Measurements from ENCODE around the gene MSI2.
A peak's percentile ranks its signal among the peaks of the same experiment; 100 is the strongest.

The MSI2 gene

DNA sequence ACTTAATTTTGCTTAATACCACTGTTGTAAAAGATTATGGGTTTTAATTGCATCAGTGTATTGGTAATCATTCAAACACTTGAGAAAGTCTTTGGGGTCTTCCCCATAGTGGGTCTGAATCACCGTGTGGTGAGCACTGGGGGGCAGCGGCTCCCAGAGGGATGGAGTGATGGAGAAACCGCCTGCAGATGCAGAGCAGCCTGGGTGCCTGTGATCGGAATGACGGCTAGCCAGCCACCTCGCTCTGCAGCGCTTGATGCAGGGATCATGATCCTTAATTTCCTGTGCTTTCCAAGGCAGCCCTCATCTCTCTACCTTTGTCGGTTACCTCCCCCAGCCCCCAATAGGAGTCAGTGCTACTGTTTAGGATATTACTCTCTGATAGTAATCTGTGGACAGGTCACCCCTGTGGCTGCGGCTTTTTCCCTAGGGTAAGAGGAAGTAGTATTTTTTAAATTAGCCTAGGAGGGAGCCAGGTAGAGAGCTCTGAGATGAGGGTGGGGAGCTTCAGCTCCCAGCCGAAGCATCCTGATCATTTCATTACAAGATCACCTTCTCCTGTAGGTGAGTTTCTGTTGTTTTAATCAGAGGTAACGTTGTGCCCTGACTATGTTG, 135.6 kb downstream of the MSI2 start:
- no peak for DNase-seq (ENCODE audit: low read depth in 2 of 2)

DNA sequence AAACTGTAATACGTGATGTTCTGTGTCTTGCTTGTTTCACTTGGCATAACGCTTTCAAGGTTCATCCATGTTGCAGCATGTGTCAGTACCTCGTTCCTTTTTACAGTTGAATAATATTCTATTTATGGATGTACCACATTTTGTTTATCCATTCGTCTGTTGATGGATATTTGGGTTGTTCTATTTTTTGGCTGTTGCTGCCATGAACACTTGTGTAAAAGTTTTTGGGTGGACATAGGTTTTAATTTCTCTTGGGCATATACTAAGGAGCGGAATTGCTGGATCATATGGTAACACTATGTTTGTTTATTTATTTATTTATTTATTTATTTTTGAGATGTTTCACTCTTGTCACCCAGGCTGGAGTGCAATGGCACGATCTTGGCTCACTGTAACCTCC, 137.0 kb downstream of the MSI2 start:
- no peak for DNase-seq (ENCODE audit: low read depth in 2 of 2)

DNA sequence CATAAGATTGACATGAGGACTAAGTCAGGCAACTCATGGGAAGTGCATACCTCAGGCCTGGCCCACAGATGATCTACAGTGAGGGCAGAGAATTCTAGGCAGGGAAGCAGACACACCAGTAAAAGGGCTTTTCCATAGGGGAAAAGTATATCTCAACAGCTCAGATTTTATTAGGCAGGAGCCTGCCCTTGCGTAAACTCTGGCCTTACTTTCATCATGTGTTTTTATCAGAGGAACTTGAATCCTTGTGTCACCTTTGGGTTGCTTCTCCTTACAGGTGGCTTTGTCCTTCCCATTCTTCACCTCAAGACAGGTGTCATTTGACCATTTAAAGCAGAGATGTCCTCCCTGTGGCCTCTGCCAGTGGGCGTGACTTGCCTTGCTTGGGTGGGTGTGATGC, 138.1 kb downstream of the MSI2 start:
- DNase-seq (ENCODE audit: low read depth in 2 of 2), result no peak

DNA sequence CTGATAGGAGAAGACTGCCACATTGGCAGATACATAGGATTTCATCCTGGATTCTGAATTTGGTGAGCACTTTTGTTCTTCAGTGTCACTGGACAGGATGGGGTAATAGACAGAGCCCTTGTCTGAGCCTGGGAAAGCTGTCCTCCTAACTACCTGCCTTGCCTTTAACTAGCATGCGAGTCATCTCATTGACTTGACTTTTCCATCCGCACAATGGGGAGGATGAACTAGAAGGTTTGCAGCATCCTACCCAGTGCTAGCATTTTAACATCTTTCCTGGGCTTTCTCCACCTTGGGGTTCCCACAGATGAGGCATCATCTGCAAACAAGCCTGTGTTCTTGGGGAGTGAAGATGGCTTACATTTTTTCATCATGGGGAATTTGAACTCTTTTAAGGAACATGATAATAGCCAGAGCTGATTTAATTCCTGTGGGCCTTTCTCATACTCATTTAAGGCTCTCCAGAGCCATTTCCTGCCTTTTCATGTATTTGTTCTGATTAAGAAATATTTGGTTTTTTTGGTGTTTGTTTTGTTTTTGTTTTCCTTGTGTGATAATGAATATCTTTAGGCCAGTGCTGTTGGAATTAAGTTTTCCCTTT, 139.5 kb downstream of the MSI2 start:
- DNase-seq (ENCODE audit: low read depth in 2 of 2), result no peak

DNA sequence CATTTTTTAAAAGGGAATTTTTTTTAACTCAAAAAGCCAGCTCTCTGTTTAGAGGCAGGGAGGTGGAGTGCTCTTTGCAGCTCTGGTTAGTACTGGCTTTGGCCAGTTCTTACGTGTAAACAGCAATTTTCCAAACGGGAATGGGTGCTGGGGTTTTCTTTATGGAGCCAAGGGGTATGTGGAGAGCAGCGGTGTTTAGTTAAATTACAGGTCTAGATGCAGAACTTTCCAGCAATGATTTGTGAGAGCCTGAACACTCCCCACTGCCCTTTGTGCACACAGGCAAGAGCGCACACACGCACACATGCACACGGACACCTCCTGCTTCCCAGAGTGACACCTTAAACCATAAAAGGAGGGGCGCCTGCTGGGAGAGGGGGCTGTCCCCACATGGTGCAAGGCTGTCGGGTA, 140.2 kb downstream of the MSI2 start:
- DNase-seq (ENCODE audit: low read depth in 2 of 2), result no peak

DNA sequence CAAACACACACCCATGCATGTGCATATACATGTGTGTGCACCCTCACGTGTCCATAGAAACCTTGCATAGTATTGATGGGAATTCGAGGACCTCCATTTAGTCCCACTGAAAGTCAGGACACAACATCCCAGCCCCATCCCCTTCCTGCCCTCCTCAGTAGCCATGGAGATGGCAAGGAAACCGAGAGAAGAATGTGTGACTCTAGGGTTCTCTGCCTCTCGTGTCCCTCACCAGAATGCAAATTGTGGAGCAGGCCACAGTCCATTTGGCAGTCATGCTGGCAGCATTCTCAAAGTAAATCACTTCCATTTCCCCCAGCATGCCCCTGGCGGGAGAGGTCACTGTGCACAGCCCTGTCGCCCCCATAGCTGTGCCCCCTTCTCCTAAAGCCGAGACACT, 141.1 kb downstream of the MSI2 start:
- DNase-seq (ENCODE audit: low read depth in 2 of 2), result no peak

DNA sequence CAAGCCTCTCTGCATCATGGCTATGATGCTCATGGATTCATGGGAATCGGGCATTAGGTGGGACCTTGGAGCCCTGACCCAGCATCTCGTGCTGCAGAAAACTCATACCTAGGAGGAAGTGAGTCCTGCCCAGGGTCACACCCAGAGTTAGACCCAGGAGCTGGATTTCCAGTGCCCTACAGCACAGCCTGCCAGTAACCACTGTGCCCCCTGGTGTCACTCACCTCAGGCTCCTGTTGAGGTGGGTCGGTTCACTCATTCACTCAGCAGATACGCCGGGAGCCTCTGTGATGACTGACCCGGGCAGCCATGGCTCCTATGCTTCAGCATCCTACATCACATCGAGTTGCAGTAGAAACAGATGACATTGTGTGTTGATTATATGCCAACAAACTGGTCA, 143.4 kb downstream of the MSI2 start:
- DNase-seq (ENCODE audit: low read depth in 2 of 2), result no peak

DNA sequence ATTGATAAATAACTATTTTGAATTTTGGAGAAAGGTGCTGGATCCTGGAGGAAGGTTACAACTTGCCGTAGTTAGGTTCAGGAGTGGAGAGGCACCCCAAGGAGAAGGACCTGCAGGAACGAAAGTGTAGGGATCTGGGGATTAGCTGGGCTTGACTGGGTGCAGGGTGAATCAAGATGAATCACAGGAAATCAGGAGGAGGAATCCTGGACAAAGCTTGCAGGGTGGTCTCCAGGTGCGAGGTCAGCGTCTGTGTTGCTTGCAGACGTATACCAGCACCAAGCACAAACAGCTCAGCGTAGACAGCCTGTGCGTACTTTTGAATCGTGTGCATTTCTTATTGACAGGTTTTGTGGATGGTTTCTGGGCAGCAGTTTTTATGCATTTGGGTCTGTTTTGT, 144.3 kb downstream of the MSI2 start:
- no peak for DNase-seq (ENCODE audit: low read depth in 2 of 2)

DNA sequence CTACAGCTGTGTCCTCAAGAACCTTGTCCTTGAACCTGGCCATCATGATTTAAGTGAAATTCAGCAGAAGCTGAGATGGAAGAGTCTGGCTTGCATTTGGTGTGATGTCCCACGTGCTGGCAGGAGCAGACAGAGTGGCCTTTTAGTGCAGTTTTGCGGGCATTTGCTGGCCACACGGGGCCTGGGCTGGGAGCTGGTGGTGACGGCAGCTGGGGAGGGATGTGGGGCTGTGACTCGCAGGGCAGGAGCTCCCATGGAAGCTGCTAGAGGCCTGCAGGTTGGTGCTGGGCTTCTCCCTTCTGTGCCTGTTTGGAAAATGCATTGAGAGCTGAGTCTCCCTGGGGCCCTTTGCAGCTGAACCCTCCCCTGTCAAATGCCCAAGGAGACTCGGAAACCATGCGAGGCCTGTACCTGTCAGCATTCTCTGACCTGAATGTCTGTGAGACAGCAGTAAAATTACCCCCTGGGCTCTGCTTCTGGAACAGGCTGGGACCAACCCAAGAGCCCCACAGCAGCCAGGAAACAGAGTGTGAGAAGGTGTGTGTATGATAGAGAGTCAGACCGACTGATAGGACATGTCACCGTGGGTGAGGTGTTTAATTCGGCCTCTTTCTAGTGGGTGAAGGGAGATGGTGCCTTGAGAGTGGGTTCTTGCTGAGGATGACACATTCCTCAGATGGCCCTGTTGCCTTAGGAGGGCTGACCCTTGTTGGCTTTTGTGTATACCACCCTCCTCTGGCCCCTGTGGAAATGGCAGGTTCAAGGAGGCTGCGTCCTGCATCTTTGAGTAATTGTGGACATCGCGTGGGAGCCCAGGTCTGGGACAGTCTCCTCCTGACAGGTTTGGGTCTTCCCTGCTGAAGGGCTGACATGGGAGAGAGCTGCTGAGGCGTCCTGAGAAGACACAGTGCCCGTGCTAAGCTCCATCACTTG, 145.5 kb downstream of the MSI2 start:
- DNase-seq (ENCODE audit: low read depth in 2 of 2), result no peak

DNA sequence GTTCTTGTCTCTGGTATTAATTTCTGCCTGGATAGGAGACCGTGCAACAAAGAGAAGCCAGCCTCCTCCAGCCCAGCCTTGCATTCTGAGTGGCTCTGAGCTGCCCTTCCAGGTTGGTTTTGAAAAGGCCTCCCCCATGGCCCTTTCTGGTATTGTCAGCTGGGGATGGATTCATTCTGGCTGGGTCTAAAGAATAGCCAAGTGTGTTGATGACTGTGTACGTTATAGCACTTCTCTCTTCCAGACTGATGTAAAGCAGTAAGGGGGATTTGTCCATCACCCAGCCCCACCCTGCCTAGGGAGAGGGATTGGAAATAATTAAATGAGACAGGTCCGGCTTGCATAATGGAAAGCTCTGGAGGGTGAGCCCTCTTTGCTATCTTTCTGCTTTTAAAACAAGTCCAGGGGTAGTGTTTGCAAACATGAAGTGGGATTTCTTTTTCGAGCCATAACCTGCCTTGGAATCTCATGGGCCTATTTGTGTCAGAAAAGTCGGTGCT, 146.4 kb downstream of the MSI2 start:
- DNase-seq (ENCODE audit: low read depth in 2 of 2), result no peak

DNA sequence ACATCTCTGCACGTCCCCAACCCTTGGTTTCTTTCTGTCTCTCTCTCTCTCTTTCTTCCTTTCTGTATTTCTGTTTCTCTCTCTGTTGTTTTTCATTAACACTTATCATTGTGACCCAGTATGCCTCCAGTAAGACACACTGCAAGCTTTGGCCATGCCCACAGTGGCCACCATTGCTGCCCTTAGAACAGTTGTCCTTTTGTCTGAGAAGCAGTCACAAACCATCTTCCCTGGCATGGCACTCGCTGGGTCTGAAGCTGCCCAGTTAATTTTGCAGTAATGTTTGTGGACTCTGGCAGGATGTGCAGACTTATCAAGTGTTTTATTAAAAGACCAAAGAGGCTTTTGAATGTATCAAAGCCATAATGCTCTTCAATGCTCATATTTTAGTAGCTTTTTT, 146.9 kb downstream of the MSI2 start:
- no peak for DNase-seq (ENCODE audit: low read depth in 2 of 2)

DNA sequence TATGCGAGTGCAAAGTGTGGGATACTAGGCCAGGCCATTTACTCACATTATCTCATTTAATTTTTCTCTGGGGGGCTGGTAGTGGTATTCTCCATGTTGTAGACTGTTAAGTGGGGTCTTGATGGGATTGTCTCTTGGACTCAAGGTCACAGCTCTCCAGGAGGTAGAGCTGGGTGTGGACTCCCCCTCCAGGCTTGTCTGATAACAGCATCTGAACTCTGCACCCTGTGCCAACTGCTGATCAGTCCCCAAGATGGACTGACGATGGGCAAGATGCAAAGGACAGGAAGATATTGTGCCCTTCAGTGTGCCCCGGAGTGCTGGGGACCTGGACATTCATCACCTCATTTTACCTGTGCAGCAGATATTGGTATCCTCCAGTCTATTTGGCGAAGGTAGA, 147.8 kb downstream of the MSI2 start:
- DNase-seq (ENCODE audit: low read depth in 2 of 2), result no peak

DNA sequence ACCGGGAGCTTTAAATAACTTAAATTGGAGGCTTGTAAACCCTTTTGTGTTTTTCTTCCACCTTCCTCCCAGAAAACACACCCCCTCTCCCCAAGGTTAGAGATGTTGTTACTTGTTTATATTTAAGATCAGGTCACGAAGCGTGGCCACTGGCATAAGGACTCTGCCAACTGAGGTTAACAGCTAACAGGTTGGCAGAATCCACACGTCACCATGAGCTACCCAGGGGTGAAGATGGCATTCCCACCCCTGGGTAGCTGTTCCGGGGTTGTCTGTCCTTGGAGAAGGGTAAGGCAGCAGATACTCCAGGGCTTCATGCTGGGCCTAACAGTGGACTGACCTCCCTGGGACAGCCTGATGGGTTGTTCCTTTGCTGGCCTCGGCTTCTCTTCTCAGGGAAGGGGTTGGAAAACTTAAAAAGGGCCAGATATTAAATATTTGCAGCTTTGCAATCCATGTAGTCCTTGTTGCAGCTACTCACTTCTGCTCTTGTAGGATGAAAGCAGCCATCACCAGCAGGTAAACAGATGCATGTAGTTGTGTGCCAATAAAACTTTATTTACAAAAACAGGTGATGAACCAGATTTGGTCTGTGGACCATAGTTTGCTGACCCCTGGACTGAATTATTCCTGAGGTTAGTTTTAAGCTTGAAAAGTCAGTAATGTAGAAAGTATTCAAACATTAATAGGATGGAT, 148.6 kb downstream of the MSI2 start:
- DNase-seq (ENCODE audit: low read depth in 2 of 2), result no peak

DNA sequence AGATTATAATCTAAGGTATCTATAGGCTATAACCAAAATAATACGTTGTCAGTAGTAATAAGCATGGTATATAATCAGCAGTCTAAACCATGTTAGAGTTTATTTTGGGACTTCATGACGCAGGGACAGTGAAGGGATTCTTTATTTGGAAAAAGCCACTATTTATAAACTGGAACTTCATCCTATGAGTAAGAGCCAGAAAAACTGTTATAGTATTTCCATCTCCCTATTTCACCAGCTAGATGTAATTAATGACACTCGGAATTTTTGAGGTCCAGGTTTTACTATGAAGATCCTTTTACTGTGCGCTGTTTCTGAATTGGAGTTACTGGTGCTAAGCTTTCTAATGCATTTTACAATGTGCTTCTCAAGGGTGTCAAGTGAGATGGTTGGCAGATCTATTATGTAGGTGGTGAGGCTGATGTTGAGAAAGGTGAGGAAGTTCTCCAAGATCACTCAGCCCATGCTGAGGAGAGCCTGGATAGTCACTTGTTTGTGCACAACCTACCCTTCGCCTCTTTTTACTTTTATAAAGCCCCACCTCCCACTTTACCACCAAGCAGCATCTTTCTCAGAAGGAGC, 149.3 kb downstream of the MSI2 start:
- DNase-seq (ENCODE audit: low read depth in 2 of 2), result no peak

DNA sequence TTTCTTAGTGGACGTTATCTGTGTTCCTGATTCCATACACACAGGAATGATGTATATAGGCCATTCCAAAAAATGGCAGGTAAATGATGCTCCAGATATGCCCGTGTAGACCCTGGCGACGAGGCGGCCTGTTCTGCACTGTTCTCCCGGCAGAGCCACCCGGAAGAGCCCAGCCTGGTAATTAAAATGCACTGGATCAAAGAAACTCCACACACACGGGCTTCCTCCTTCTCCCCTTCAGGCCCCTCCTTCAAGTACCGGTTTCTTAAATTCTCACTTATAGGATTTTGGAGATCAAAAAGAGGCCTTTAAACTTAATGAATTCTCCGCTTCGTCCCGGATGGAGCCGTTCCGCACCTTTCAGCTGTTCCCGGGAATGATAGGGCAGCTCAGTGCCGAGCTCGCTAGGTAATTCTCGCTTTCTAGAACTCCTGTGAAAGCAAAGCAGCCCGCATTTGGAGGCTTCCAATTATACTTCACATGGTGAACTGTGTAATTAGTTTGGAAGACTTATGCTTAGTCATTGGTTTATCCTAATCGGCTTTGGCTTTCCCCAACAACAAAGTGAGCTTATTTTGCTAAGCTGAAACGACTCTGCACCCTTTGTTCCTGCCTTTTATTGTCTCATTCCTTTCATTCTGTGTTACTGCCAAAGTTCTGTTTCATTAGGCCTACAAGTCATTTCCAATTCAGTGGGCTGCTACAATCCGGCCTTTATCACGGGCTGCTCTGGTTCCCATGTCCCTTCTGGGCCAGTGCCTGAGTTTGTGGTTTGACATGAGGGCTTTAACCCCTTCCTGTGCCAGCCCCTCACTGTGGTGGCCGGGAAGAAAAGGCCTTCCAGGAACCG, 150.0 kb downstream of the MSI2 start:
- no peak for DNase-seq (ENCODE audit: low read depth in 2 of 2)

DNA sequence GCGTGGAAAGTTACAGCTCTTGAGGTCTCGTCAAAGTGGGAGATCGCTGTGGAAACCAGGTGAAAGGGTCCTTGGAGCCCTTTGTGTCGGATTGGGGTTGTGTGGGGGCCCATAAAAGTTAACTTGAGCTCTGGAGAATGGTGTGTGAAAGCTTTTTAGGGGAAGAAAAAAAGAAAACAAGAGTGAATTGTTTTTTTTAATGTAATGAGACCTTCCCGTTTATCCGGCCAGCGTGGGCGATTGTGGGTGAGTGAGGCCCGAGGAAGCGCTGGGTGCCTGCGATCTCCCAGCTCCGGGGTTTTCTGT, 150.6 kb downstream of the MSI2 start:
- no peak for DNase-seq (ENCODE audit: low read depth in 2 of 2)

DNA sequence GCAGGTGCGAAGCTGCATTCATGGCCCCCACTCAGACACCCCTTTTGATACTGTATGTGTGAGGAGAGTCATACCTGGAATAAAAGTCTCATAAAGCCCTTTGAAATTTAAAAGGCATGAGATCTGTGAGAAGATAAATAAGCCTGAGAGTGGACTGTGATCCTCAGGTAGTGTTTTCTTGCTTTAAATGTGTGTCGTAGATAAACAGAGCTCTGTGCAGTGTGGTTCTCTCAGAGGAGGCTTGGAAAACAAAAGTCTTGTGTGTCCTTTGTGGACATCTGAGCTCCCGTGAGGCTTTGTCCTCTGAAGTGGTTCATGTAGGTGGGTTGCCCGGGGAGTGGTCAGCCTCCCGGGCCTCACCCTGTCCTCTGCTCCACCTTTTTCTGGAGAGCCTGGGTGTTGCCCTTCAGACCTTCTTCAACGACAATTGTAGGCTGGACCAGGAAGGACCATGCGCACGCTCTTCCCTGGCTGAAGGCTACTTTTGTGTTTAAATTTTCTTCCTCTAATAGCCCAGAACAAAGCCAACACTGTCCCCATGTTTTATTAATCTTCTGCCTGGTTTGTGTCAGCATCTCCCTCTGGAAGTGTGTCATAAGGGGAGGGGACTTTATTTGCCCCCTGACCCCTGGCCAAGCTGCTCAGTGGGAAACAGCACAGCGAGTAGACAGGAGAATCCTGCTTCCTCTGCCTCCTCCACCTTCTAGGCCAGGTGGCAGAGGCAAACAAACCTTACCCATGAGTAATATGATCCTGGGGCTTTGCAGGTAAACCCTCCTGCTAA, 151.2 kb downstream of the MSI2 start:
- DNase-seq (ENCODE audit: low read depth in 2 of 2), result no peak

DNA sequence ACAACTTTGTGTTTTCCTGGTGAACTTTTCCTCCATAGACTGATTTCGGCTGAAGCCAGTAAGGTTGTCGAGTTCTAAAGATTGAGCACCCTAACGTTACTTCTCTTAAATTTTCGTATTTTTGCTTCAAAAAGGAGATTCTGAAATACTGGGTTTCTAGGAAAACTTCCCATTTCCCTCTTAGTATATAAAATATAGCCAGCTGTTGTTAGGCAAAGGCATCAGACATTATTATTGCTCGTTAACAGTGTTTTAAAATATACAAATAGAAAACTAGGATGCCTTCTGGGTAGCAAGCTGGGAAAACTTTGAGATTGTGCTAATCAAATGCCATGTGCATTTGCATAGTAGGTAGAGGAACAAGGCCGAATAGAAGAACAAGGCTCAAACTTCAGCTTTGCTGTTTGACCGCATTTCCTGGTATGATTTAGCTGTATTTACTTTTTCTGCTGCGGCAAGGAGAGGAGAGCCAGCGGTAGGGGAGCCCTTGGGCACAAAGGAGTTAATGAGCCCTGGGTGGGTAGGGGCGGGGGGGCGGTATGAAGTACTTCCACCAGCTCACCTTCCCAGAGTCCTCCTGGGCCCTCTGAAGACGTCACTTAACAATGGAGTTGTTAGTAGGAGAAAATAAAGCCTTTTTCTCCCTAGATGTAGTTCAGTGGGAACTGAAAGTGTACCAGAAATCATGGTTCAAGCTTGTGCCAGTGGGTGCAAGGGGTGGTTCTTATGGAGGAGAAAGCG, 151.9 kb downstream of the MSI2 start:
- peak in 1 of 2 donors; percentile 35 for DNase-seq (ENCODE audit: low read depth in 2 of 2)

DNA sequence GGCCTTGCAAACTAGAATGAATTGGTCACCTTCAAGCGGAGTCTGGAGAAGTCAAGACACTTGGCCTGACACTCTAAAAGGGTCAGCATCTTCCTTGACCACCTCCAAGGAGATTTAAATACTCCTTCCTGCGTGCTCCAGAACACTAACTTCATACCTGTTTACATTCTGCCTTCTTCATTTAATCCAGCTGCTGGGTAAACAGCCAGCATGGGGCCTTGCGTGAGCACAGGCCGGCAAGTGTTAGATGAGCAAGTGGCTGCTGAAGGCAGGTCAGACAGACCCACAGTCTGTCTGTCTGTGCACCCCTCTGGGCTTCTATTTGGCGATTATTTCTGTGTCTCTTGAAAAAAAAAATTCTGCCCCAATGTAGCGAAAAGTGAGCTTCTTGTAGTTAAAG, 153.8 kb downstream of the MSI2 start:
- DNase-seq (ENCODE audit: low read depth in 2 of 2), result no peak

Measured in stimulated activated CD8-positive, alpha-beta memory T cell treated with anti-CD3 and anti-CD28 coated beads, Interleukin-15, amount 100 ng/mL, for 48 hours (primary cell).